HL-60 (cell line): ENCODE measurements around the gene SLC39A2.

Source experiments
- GABPA ChIP-seq: IDR thresholded peaks from 2 replicates; pipeline ENCODE4 v1.6.1; 2012; ENCODE audit warnings: low read depth
- POLR2AphosphoS5 ChIP-seq: IDR thresholded peaks from 2 replicates; pipeline ENCODE4 v1.6.1; 2012; ENCODE audit warnings: low read depth
- TF ChIP-seq, protein P1 (sequence below): IDR thresholded peaks from one replicate; pipeline ENCODE4 v1.5.1; 2011; ENCODE audit warnings: low read length, control low read depth, inconsistent platforms; ENCODE audit not compliant: insufficient read depth
- TF ChIP-seq, protein P2 (sequence below): IDR thresholded peaks from 2 replicates; pipeline ENCODE4 v1.6.1; 2012; ENCODE audit warnings: low read depth; ENCODE audit not compliant: insufficient replicate concordance

DNA sequence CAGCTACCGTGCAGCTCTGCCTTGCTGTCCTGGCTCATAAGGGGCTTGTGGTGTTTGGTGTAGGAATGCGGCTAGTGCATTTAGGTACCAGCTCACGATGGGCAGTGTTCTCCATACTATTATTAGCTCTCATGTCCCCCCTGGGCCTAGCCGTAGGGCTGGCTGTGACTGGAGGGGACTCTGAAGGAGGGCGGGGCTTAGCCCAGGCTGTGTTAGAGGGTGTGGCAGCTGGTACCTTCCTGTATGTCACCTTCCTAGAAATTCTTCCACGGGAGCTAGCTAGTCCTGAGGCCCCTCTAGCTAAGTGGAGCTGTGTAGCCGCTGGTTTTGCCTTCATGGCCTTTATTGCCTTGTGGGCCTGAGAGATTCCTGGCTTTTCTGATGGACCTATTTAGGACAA is 2.1 kb downstream of the SLC39A2 start:
- TF ChIP-seq, protein P1, sequence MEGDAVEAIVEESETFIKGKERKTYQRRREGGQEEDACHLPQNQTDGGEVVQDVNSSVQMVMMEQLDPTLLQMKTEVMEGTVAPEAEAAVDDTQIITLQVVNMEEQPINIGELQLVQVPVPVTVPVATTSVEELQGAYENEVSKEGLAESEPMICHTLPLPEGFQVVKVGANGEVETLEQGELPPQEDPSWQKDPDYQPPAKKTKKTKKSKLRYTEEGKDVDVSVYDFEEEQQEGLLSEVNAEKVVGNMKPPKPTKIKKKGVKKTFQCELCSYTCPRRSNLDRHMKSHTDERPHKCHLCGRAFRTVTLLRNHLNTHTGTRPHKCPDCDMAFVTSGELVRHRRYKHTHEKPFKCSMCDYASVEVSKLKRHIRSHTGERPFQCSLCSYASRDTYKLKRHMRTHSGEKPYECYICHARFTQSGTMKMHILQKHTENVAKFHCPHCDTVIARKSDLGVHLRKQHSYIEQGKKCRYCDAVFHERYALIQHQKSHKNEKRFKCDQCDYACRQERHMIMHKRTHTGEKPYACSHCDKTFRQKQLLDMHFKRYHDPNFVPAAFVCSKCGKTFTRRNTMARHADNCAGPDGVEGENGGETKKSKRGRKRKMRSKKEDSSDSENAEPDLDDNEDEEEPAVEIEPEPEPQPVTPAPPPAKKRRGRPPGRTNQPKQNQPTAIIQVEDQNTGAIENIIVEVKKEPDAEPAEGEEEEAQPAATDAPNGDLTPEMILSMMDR = no peak
- TF ChIP-seq GABPA (no peak), POLR2AphosphoS5 (no peak)
- TF ChIP-seq, protein P2, sequence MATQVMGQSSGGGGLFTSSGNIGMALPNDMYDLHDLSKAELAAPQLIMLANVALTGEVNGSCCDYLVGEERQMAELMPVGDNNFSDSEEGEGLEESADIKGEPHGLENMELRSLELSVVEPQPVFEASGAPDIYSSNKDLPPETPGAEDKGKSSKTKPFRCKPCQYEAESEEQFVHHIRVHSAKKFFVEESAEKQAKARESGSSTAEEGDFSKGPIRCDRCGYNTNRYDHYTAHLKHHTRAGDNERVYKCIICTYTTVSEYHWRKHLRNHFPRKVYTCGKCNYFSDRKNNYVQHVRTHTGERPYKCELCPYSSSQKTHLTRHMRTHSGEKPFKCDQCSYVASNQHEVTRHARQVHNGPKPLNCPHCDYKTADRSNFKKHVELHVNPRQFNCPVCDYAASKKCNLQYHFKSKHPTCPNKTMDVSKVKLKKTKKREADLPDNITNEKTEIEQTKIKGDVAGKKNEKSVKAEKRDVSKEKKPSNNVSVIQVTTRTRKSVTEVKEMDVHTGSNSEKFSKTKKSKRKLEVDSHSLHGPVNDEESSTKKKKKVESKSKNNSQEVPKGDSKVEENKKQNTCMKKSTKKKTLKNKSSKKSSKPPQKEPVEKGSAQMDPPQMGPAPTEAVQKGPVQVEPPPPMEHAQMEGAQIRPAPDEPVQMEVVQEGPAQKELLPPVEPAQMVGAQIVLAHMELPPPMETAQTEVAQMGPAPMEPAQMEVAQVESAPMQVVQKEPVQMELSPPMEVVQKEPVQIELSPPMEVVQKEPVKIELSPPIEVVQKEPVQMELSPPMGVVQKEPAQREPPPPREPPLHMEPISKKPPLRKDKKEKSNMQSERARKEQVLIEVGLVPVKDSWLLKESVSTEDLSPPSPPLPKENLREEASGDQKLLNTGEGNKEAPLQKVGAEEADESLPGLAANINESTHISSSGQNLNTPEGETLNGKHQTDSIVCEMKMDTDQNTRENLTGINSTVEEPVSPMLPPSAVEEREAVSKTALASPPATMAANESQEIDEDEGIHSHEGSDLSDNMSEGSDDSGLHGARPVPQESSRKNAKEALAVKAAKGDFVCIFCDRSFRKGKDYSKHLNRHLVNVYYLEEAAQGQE = no peak
